Stimulated activated CD8-positive, alpha-beta memory T cell treated with anti-CD3 and anti-CD28 coated beads, Interleukin-4, amount 100 ng/mL, for 1 hour (primary cell): ENCODE data around the gene ZNF107.

ENCODE experiments used
- DNase-seq, 2 donors: peaks; one replicate each; pipeline ENCODE4 v3.0.0-alpha.2; 2020; ENCODE audit warnings: low read depth in 2 of 2, low spot score in 1 of 2

Gene ZNF107

DNA sequence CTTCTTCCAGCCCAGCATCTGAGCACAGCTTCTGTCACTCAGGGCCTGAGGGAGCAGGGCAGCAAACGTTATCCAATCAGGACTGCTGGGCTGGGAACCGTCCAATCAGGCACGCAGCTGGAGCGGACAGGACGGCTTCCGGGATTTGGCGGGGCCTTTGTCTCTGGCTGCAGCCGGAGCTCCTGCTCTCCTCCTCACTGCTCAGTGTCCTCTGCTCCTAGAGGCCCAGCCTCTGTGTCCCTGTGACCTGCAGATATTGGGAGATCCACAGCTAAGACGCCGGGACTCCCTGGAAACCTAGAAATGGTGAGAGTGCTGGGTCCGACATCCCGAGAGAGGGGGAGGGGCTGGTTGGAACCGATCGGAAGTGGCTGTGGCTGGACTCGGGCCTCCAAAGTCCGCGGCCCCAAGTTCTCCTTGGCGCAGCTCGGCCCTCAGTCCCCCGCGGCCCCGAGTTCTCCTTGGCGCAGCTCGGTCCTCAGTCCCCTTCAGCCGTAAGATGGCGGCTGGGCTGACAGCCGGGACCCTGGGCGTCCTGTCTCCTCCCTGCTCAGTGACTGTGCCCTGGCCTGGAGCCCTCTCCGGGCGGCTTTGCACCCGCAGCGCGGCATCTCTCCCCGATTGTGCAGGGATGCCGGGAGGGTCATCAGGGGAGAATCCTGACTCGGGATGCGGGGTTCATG is at the start of gene ZNF107:
Gene ZNF107, plus strand, starts transcription at position 154 of the 683 bp plus-strand sequence. Its CDS starts 150 bp downstream, at position 304.
- DNase-seq = peak; percentile 55 to 73

DNA sequence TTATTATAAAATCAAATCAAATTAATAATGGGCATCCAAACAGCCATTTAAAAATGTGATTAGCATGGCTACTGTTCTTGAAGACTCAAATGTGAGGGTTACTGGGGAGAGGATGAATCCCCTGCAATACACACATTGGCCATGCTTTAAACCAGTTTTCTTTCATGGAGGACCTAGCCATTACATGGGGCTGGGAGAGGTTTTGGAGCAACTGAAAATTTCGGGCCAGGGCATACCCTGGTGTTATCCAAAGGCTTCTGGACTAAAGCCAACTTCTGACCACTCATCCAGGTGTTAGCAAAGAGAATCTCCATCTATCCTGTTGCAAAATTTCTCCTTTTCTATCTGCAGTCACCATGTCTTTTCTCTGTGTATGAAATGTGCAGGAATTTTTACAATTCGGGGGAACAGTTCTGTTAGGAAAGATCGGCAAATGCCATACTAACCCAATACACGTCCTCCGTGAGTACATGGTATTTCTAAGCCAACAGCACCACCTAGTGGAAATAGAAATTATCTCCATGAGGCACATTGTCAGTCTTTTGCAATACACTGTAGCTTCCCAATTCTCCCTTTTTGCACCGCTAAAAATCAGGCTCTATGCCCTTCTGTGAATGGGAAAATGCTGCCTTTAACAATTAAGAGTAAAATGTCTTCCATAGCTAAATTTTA is 47.0 kb upstream of the ZNF107 start:
- no peak for DNase-seq

DNA sequence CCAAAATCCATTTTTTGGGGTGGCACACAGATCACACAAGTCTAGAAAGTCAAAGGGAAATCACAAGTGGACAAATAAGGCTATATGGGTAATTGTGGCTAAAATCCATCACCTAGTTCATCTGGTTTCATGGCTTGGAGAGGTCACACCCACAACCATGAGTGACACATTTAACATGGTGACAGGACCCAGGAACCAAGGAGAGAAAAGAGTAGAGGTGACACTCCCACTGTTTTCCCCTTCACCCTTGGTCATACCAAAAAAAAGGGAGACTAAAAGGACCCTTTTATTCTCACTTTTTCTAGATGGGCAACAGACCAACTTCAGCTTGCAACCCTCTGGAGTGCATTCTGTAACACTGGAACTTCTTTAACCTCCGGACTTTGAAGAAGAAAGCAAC is 46.2 kb upstream of the ZNF107 start:
- DNase-seq = no peak

DNA sequence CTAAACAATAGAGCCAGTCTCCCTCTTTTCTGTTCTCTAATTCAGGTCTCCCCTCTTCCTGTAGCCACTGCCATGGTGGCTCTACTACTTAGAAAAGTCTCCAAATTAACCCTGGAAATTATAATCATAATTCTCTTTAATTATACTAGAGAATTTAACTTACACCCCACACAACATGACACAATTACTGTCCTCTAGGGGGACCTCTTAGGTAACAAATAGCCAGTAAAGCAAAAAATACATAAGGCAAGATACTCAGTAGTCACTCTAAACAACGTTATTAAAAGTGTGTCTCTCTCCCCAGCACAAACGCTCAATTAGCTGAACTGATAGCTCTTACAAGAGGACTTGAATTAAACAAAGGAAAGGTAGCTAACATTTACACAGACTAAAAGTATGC is 44.3 kb upstream of the ZNF107 start:
- no peak for DNase-seq

DNA sequence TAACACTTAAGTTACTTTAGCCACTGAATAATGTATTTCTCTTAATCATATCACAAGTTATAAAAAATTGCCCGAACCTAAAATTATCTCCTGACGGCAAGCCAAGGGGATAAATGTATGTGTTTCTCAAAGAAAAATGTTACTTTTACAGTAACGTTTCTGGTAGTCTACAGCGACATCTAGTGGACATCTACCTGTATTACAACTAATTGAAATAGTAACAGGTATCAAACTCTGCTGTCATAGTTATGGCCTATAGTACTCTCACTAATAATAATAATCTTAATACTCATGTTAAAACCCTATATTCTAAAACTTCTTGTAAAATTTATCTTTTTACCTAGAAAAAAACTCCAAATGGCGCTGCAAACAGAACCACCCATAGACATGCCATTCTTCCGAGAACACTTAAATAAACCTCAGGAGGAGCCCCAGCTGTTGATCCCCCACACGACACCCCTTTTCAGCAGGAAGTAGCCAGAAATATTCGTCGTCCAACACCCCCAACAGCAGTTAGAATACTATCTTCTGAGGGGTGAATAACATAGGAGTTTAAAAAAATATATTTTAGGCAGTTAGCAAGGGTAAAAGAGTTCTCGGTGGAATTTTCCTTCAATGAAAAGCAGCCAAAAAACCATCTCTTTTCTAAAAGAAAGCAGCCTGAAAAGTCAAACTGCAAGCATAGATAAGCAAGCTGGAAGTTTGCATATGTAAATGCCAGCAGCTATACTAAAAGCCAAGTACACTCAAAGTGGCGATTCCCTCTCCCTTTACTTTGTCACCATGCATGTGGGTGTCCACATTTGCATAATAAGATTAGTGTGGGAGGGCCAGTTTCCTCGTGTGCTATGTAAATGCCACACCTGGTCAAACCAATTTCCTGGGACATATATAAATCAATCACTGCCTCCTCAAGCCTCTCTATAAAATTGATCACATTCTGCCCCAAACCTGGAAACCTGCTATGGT is 40.5 kb upstream of the ZNF107 start:
- DNase-seq = no peak

DNA sequence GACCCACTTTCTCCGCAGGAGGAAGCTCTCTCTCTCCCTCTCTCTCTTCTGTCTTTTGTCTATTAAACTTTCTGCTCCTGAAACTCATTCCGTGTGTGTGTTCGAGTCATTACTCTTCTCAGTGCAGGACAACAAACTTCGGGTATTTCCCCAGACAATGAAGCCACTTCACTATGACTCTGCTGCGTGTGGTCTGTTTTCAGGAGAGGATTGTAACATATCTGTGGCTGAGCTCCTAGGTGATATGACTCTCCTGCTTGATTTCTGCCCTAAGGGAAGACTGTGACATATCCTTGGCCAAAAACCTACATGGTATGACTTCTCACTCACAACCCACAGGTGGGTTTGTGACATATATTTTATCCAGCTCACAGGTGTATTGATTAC is 39.9 kb upstream of the ZNF107 start:
- no peak for DNase-seq

DNA sequence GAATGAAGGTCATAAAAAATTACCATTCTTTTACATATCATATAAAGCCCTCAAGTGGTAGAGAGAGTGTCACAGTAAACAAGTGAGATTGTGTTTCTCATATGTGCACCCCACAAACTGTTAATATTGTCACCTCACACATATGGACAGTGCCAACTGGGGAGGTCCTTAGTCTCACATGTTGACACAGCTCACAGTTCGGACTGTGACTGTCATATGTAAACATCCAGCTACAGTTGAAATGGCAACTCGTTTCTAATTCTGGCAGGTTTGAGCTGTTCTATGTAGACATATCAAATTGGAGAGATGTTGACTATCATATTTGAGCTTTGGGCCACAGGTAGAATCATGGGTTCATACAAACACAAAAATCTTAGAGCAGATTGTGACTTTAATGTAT is 39.4 kb upstream of the ZNF107 start:
- DNase-seq = no peak

DNA sequence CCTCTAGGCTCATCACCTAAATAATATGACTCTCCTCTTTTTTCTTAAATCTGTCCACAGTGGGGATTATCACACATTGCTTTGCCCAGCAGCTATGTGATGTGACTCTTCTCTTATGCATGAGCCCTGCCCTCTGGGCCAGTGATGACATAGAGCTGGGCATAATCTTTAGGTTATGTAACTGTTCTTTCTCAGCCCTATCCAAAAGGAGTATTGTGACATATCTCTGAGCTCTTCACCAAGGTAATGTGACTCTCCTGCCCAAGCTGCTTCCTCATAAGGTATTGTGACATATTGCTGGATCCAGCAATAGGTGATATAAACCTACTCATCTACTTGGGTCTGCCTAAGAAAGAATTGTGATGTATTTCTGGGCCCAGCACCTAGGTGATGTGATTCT is 37.7 kb upstream of the ZNF107 start:
- DNase-seq = no peak

DNA sequence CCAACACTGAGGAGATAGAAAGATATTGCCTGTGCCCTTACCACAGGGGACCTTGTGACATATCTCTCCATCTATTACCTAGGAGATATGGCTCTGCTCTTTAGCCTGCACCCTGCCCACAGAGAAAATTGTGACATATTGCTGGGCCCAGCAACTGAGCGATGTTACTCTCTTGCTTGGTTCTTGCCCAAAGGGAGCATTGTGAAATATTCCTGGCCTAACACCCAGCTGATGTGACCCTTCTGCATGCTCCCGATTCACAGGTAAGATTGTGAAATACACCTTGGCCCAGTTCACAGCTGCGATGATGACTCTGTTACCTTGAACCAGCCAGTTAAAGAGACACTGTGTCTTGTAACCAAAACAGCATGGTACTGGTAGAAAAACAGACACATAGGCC is 37.2 kb upstream of the ZNF107 start:
- no peak for DNase-seq

DNA sequence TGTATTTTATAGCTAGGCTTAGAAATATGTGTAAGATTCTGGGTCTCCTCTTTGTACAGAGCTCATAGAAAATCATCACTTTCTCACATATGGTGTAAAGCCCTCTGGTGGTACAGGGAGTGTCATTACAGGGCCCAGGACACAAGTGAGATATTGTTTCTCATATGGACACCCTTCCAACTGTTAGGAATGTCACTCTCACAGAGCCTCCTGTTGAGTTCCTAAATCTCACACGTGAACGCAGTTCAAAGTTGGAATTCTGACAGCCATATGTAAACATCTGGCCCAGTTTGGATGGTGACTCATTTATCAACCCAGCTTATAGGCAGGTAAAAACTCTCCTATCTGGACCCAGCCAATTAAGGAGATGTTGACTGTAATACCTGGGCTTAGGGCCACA is 35.4 kb upstream of the ZNF107 start:
- no peak for DNase-seq

DNA sequence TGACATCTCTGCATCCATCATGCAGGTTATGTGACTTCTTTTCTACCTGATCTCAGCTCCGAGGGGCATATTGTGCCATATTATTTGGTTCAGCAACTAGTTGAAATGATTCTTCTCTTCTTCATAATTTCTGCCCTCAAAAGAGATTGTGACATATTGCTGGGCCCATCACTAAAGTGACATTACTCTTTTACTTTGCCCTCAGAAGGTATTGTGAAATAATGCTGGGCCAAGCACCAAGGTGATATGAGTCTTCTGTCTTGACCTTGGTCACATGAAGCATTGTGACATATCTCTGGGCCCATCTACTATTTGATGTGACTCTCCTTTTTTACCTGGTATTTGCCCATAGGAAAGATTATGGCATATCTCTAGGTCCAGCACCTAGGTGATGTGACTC is 33.9 kb upstream of the ZNF107 start:
- DNase-seq = no peak

DNA sequence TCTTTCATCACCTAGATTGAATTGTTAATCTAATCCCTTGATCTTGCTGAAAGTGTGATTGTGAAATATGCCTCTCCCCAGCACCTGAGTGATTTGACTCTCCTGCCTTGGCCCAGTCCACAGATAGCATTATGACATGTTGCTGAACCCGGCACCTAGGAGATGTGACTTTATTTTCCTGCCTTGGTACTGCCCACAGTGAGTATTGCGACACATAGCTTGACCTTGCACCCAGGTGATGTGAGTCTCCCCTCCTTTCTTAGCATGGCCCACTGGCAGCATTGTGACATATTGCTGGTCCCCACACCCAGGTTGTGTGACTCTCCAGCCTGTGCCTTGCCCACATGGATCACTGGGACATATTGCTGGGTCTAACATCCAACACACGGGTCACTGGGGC is 32.5 kb upstream of the ZNF107 start:
- DNase-seq = no peak

DNA sequence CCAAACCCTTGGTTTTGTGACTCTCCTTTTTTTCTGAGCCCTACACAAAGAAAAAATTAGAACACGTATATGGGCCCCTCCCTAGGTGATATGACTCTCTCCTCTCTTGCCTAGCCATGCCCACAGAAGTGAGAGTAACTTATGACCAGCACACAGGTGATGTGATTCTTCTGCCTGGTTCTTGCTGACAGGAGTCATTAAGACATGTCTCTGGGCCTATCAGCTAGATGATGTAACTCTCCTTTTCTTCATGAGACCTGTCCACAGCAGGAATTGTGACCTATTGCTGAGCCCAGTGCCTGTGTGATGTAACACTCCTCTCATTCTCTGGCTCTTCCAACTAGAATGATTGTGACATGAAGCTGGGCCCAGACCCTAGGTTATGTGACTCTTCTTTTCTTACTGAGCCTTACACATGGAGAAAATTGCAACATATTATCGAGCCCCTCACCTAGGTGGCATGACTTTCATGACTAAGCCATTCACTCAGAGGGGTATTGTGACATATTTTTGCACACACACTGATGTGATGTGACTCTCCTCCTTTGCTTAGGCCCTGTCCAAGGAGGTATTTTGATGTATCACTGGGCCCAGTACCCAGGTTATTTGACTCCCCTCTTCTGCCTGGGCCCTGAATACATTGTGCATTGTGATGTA is 31.4 kb upstream of the ZNF107 start:
- no peak for DNase-seq

DNA sequence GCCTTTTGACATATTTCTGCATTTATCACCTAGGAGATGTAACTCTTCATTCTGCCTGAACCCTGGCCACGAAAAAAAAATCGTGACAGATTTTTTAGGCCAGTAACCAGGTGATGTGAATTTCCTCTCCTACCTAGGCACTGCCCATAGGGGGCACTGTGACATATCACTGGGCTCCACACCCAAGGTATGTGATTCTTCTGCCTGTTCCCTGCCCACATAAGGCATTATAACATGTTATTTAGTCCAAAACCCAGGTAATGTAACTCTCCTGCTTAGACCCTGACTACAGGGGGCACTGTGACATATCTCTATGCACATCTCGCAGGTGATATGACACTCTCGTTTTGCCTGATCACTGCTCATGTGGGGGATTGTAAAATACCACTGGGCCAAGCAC is 29.5 kb upstream of the ZNF107 start:
- no peak for DNase-seq

DNA sequence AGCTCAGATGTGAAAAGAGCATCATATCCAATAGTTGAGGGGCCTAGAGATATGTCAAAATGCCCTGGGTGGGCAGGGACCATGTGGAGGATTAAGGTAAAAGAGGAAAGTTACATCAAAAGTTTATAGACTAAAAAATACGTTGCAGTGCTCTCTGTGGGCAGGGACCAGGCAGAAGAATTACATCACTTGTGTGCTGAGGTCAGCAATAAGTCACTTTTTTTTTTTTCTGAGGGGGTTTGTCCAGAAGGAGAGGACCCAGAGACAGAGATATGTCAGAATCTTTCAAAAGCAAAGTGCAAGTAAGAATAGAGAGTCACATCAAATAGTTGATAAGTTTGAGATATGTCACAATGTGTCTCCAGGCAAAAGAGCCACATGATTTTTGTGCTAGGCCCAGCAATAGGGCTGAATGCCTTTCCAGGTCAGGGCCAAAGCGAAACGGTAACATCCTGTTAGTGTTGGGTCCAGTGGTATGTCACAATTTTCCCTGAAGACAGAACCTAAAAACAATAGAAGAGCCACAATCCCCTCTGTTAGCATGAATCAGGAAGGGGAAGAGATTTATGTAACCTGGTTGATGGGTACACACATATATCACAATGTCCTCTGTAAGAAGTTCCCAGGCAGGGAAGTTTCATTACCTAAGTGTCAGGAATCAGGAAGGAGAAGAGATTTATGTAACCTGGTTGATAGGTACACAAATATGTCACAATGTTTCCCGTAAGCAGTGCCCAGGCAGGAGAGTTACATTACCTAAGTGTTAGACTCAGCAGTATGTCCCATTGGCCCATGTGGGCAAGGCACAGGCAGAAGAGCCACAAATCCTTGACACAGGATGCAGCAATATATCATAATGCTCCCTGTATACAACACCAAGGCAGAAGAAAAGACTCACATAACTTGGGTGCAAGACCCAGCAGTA is 28.1 kb upstream of the ZNF107 start:
- DNase-seq = no peak

DNA sequence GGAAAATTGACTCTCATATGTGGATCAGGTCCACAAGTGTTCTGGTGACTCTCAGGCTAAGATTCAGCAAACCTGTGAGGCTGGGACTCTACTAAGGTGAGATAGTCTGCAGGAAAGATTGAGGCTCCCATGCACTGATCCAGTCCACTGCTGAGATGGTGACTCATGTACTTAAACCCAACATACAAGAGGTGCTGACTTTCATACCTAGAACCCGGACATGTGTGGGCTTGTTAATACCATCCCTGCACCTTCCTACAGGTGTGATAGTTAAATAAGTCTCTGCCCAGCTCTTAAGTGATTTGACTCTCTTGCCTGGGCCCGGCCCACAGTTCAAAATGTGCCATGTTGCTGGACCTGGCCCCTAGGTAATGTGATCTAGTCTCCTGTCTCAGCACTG is 27.1 kb upstream of the ZNF107 start:
- no peak for DNase-seq

DNA sequence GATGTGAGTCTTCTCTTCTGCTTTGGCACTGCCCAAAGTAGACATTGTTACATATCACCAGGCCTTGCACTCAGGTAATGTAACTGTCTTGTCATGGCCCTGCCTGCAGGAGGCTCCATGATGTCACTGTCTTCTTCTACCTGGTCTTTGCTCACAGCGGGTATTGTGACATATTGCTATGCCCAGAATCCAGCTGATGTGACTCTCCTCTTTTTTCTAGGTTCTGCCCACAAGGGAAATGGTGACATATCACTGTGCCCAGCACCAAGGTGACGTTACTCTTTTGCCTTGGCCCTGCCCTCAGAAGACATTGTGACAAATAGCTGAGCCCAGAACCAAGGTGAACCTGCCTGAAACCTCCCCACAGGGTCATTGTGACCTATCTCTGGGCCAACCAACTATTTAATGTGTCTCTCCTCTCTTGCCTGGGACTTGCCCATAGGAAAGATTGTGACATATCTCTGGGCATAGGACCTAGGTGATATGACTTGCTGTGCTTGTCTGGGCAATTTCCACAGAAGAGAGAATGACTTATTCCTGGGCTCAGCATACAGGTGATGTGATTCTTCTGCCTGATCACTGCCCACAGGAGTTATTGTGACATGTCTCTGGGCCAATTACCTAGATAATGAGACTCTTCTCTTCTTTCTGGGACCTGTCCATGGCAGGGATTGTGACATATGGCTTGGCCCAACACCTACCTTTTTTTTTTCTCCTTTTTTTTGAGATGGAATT is 26.5 kb upstream of the ZNF107 start:
- no peak for DNase-seq

DNA sequence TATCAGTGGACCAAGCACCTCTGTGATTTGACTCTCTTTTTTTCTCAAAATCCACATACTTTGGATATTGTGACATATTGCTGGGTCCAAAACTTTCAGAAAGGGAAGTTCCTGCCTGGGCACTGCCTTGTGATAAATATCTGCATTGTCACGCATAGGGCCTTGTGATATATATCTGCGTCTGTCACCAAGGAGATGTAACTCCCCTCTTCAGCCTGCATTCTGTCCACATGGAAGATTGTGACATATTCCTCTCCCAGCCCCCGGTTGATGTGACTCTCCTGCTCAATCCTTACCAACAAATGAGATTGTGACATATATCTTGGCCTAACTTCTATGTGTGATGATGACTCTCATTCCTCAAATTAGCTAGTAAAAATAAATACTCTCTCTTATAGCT is 25.4 kb upstream of the ZNF107 start:
- DNase-seq = no peak

DNA sequence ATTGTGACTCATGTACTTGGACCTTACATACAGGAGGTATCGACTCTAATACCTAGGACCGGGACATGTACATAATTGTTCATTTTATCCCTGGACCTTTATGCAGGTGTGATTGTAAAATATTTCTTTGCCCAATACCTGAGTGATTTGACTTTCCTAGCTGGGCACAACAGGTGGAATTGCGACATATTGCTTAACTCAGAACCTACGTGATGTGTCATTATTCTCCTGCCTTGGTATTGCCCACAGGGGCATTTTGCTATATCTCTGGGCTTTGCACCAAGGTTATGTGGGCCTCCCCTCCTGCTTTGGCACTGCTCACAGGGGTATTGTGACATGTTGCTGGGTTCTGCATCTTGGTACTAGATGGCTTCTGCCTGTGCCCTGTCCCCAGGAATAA is 23.9 kb upstream of the ZNF107 start:
- no peak for DNase-seq

DNA sequence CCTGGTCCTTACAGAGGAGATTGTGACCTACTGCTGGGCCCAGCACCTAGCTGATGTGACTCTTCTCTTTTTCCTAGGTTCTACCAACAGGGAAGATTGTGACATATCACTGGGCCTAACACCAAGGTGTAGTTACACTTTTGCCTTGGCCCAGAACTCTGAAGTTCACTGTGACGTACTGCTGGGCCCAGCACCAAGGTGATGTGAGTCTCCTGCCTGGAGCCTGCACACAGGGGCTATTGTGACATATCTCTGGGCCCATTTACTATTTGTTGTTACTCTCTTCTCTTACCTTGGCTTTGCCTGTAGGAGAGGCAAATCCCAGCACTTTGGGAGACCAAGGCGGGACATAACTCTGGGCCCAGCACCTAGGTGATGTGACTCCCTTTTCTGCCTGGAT is 23.1 kb upstream of the ZNF107 start:
- DNase-seq = no peak
